Skin epidermis (tissue), 12 donors: ENCODE measurements around the gene NDUFB6.
A peak's percentile ranks its signal among the peaks of the same experiment; 100 is the strongest.
"Not testable (repeated sequence)": the region's sequence is repeated elsewhere in the genome, so short reads cannot be mapped to it uniquely, and the experiment has no call there.

ENCODE experiments used
- H3K27ac ChIP-seq, 21 experiments: fragments of 200-600 bp; sonication (generic) in 11 of 21; one replicate each; pipeline ENCODE4 v1.5.0; 2020; ENCODE audit warnings: mild to moderate bottlenecking in 3 of 21, inconsistent platforms in 2 of 21, moderate library complexity in 2 of 21
- H3K4me3 ChIP-seq, 7 experiments: fragments of 200-600 bp; sonication (generic) in 2 of 7; one replicate each; pipeline ENCODE4 v1.5.0; 2020; ENCODE audit warnings: inconsistent platforms in 2 of 7, mild to moderate bottlenecking in 2 of 7, moderate library complexity in 1 of 7

The NDUFB6 gene

DNA sequence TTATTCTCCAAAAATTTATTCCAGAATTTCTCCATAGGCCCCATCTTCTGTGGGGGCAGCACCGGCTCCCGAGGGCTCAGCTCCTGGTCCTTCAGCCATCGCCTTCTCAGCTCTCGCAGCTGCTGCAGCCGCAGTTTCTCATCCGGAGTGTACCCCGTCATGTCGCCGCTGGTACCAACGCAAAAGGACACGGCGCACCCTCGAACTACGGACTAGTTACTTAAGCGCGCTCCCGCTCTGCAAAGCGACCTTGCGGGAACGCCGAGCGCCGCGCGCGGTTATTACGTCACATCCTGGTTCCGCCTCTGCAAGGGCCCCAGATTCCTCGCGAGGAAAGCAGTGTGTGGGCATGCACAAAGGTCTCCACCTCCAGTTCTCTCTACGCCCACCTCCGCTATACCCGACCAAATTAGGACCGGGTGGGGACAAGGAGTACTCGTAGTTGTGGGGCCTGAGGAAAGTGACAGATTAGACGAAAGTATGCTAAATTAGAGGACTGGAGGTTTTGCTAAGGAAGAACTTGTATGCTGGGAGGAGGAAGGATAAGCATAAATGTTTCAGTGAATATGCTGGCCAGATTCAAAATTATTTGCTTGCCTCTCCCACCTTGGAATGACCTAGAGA is at the start of gene NDUFB6:
Gene NDUFB6, minus strand, starts transcription at position 260 of the 624 bp plus-strand sequence. Its CDS starts 99 bp downstream, at position 161.
- H3K4me3 ChIP-seq = peak within 1 kb of the TSS; percentile 64 to 99 (median 85)

DNA sequence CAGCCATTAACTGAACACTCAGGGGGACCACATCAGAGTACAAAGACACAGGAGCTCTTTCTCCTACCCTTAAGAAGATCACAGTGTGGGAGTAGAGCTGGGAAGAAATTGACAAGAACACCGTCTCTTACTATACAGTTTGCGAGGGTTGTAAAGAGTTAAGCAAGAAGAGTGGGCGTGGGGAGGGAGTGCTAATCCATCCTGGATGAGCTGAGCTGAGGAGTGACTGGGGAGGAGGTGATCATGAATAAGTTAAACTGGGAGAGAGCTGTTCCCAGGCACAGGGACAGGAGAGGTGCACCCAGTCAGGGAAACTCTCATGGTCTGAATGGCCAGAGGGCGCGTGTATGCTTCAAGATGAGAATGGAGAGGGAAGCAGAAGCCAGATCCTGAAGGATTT is 45.3 kb upstream of the NDUFB6 start:
- Histone ChIP-seq H3K27ac (no peak overlapping the region), H3K4me3 (no peak overlapping the region)

More for the DNA sequence above, at the start of gene NDUFB6:
- peak within 1 kb of the TSS; percentile 47 to 92 (median 85) for H3K27ac ChIP-seq

GRCh38 chr9:32606811-32607210 is 33.9 kb upstream of the NDUFB6 start:
- Histone ChIP-seq H3K4me3 (no peak overlapping the region), H3K27ac (no peak overlapping the region)

DNA sequence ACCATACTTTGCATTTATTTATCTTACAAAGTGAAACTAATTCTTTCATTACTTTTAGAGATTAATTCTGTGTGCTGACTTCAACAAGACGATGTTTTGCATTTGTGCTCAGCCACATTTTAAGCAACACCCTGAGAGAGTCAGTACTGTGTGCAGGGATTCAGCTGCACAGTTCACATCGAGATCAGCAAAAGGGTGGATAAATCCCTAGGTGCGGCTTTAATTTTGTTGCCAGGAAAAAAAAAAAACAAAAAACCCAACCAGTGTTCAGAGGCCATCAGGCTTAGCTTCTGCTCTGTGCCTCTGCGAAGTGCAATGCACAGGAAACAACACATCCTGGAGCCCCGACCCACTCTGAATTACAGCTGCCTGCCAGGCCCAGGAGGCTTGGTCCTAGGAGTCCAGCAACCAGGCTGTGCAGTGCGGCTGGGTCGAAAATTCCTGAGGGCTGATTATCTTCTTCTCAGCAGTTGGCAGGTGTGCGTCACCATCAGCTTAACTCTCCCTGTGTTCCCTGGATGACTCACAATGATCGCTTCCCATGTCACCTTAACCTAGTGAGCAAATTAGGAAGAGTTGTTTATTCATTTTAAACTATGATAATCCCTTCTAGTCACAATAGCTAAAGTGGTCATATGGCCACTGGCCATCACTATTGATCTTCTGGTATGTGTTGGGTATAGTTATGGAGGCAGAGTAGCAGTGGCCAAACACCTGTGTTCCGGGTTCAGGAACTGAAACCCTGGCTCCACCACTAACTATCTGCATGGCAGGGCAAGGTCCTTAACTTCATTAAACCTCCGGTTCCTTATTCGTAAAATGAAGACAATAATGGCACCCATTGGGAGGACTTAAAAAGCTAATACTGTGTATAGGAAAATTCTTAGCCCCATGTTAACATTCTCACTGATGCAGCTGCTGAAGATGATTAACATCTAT is 31.2 kb upstream of the NDUFB6 start:
- Histone ChIP-seq H3K27ac (no peak overlapping the region), H3K4me3 (no peak overlapping the region)

- not testable (repeated sequence) for H3K27ac ChIP-seq, H3K4me3 ChIP-seq
These were observed 26.1 kb upstream of the NDUFB6 start for GRCh38 chr9:32599021-32599420.

- no peak overlapping the region for H3K4me3 ChIP-seq
These were observed 24.0 kb upstream of the NDUFB6 start for GRCh38 chr9:32596936-32597335.

GRCh38 chr9:32596096-32596865 is 23.3 kb upstream of the NDUFB6 start:
- H3K27ac ChIP-seq = no peak overlapping the region
- H3K4me3 ChIP-seq = no peak overlapping the region

More at GRCh38 chr9:32596936-32597335, 24.0 kb upstream of the NDUFB6 start:
- H3K27ac ChIP-seq = no peak overlapping the region

DNA sequence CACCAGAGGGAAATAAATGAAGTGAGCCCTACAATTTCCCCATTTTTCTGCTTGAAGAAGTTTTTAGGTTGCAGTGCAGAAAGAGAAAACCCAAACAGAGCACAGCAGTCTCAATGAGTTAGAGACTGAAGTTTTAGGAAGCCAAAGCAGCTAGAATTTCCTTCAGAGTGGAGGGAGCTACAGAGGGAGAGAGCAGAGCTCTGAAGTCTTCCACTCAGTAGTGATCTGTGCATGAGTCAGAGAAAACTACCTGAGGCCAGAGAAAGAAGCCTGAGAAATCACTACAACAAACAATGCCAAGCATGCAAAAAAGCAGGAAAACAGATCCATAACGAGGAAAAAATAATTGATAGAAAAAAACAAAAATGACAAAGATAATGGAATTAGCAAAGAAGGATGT is 17.9 kb upstream of the NDUFB6 start:
- no peak overlapping the region for H3K4me3 ChIP-seq
- no peak overlapping the region for H3K27ac ChIP-seq

- Histone ChIP-seq H3K4me3 (no peak overlapping the region), H3K27ac (no peak overlapping the region)
These were observed 17.5 kb upstream of the NDUFB6 start for GRCh38 chr9:32590476-32590875.

DNA sequence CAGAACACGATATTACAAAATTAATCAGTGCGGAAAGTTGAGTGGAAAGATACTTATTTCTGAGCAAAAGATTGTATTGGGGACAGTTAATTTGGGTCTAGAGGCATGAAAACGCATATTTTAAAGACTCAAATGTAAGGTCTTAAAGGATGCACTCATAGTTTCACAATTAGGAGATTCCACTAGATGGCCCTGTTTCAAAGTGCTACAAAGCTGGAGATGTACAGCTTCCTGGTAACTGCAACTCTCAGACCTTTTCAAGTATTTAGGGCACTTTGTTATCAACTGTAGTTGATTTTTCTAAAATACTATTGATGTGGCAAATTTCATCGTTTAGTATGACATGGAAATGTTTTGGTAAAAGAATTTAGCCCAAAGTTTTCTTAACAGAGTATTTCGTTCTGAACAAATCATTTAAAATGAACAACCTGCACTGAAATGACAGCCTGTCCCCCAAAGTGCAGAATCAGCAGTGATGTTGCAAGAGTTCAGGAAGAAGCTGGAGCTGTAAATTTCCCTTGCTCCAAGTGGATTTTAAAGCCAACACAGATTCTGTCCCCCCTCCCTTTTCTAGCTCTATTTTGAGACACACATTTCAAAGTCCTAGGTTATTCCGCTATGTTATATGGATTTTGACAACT is 16.2 kb upstream of the NDUFB6 start:
- Histone ChIP-seq H3K4me3 (no peak overlapping the region), H3K27ac (no peak overlapping the region)

DNA sequence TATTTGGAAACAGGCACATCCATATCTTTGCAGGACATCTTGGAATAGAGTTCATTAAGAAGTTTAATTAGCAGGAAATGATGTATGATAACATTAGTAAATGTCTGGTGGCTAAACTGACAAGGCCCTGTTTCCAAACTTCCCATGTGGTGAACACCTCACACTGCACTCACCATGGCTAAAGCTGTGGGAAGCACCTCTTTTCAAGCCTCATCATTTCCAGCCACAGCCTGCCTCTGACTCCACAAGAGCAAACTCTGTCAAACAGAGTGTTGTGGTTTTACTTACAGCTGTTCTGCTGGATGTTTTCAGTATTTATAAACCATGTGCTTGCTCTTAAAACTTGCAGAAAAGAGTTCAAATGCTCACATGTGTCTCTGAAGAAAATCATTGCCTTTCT is 14.9 kb upstream of the NDUFB6 start:
- Histone ChIP-seq H3K4me3 (no peak overlapping the region), H3K27ac (no peak overlapping the region)

DNA sequence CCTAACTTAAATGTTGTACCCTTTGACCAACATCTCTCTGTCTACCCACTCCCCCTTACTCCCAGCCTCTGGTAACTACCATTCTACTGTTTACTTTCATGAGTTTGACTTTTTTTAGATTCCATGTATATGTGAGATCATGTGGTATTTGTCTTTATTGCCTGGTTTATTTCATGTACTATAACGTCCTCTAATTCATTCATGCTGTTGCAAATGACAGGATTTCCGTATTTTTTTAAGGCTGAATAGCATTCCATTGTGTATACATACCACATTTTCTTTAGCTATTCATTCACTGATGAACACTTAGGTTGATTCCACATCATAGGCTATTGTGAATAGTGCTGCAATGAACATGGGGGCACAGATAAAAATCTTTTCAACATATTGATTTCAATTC is 11.8 kb upstream of the NDUFB6 start:
- Histone ChIP-seq H3K4me3 (no peak overlapping the region), H3K27ac (no peak overlapping the region)

DNA sequence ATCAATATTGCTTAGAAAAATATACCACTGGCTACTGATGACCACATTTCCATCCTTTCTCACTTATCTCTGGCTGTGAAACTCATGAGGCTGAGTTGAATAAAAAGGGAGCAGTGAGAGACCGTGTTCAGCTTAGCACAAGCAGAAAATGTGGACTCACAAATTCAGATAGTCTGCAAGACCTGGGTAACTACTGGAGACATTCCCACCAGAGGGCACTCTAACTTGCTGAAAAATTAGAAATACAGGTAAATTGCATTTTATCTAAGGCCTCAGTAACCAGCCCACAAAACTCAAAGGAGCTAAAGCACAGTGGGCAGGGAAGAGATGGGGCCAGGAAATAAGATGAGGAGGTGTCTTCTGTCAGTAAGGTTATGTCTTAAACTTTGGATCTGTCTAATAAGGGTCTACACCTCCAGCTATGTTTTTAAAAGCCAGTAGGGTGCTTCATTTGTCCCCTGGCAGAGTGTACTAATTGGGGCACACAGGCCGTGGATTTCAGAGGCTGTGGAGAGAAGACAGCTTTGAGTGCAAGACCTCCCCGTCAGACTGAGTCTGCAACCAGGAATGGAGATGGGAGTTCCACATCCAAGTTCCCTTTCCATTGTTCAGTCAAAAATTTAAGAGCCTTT is 8.7 kb upstream of the NDUFB6 start:
- no peak overlapping the region for H3K27ac ChIP-seq
- no peak overlapping the region for H3K4me3 ChIP-seq

- no peak overlapping the region for H3K4me3 ChIP-seq
- no peak overlapping the region for H3K27ac ChIP-seq
These were observed 7.8 kb upstream of the NDUFB6 start for GRCh38 chr9:32580631-32581300.

GRCh38 chr9:32579706-32580331 is 6.9 kb upstream of the NDUFB6 start:
- Histone ChIP-seq H3K27ac (no peak overlapping the region), H3K4me3 (no peak overlapping the region)

- Histone ChIP-seq H3K4me3 (no peak overlapping the region), H3K27ac (no peak overlapping the region)
These were observed 6.0 kb upstream of the NDUFB6 start for GRCh38 chr9:32578976-32579375.

- Histone ChIP-seq H3K4me3 (no peak overlapping the region), H3K27ac (no peak overlapping the region)
These were observed 4.4 kb upstream of the NDUFB6 start for GRCh38 chr9:32577316-32577715.

GRCh38 chr9:32574858-32575257 is 1.9 kb upstream of the NDUFB6 start:
- Histone ChIP-seq H3K4me3 (no peak overlapping the region), H3K27ac (no peak overlapping the region)
